Fibroblast of lung (primary cell): ENCODE measurements around the gene ATRN.

ENCODE experiments used
- CTCF ChIP-seq, 2 donors: IDR thresholded peaks in 1 of 2; conservative IDR thresholded peaks in 1 of 2; 1 replicate in 1 of 2; 2 replicates in 1 of 2; pipeline ENCODE4 v1.5.1; 2011 to 2012; ENCODE audit warnings: low read length in 2 of 2, control low read depth in 1 of 2, inconsistent platforms in 1 of 2, low read depth in 1 of 2, mild to moderate bottlenecking in 1 of 2
- EZH2 ChIP-seq: IDR thresholded peaks from 2 replicates; pipeline ENCODE4 v1.5.1; 2012; ENCODE audit warnings: low read length, control low read depth, mild to moderate bottlenecking; ENCODE audit errors: missing control alignments

- TF ChIP-seq CTCF (conservative IDR thresholded peaks at IDR 0.05 in 1 of 2, IDR thresholded peaks at IDR 0.05 in 1 of 2; ENCODE audit: low read depth in 1 of 2, low read length in 2 of 2) (no peak), EZH2 (no peak)
These were observed 174.7 kb downstream of the ATRN start for GRCh38 chr20:3645309-3646066.
